HL-60 (cell line): Measurements from ENCODE around the gene SLC10A3.

Experiments used
- CTCF ChIP-seq: IDR thresholded peaks from one replicate; pipeline ENCODE4 v1.5.1; 2011; ENCODE audit warnings: low read length, control low read depth, inconsistent platforms; ENCODE audit not compliant: insufficient read depth
- POLR2AphosphoS5 ChIP-seq: IDR thresholded peaks from 2 replicates; pipeline ENCODE4 v1.6.1; 2012; ENCODE audit warnings: low read depth

DNA sequence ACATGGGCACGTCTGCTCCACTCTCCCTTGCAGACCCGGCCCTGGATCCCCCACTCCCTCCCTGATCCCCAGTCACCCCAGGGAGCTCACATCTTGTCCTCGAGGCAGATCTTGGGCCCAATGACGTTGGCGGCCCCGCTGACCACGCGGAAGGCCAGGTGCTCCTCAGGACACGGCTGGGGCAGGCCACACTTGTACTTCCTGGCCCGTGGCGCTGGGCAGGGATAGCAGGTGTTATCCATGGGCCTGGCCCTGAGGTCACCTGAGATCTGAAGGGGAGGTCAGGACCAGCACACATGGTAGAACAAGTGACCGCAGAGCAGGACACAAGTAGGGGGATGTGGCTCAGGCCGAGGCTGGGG lies 17.9 kb upstream of the SLC10A3 start:
- TF ChIP-seq CTCF: no peak
- no peak for TF ChIP-seq POLR2AphosphoS5
